Thyroid gland (tissue), 4 donors: ENCODE results near the gene FCHO1.
A peak's percentile ranks its signal among the peaks of the same experiment; 100 is the strongest.

ENCODE experiments used
- POLR2A ChIP-seq, 2 donors: fragments of 450-650 bp; IDR thresholded peaks; one replicate each; pipeline ENCODE4 v1.6.1; 2017; ENCODE audit warnings: antibody characterized with exemption in 2 of 2, mild to moderate bottlenecking in 2 of 2, moderate library complexity in 1 of 2
- TF ChIP-seq, protein P1 (sequence below), 6 experiments: fragments of 200-600 bp in 3 of 6; fragments of 450-650 bp in 3 of 6; sonication (generic) in 3 of 6; IDR thresholded peaks; one replicate each; pipeline ENCODE4 v1.5.1; 2016 to 2019; ENCODE audit warnings: antibody characterized with exemption in 6 of 6, mild to moderate bottlenecking in 2 of 6, inconsistent platforms in 1 of 6, moderate library complexity in 1 of 6

- TF ChIP-seq, protein P1, sequence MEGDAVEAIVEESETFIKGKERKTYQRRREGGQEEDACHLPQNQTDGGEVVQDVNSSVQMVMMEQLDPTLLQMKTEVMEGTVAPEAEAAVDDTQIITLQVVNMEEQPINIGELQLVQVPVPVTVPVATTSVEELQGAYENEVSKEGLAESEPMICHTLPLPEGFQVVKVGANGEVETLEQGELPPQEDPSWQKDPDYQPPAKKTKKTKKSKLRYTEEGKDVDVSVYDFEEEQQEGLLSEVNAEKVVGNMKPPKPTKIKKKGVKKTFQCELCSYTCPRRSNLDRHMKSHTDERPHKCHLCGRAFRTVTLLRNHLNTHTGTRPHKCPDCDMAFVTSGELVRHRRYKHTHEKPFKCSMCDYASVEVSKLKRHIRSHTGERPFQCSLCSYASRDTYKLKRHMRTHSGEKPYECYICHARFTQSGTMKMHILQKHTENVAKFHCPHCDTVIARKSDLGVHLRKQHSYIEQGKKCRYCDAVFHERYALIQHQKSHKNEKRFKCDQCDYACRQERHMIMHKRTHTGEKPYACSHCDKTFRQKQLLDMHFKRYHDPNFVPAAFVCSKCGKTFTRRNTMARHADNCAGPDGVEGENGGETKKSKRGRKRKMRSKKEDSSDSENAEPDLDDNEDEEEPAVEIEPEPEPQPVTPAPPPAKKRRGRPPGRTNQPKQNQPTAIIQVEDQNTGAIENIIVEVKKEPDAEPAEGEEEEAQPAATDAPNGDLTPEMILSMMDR (IDR thresholded peaks at IDR 0.05): peak; percentile 49 to 73 (median 56)
- no peak for TF ChIP-seq POLR2A (IDR thresholded peaks at IDR 0.05)
Measured at GRCh38 chr19:17703824-17704463, 47.3 kb upstream of the FCHO1 start.
